Dermis microvascular lymphatic vessel endothelial cell (primary cell): ENCODE data around the gene ECHDC1. TPM values are rescaled to one million over a fixed set of nuclear protein-coding genes. Genes with fewer than 3 reads are reported as not detected.

Source experiments
- total RNA-seq: library from RNA; depleted of rRNA; stranded (reverse); fragments of >200 nt; gene quantifications from 2 replicates; pipeline ENCODE4 v1.2.1, GENCODE V29; 2014

The ECHDC1 gene
- total RNA-seq, 1 donor from 2014 or later = 39.3 TPM

Other genes with a start within 250 kb of the ECHDC1 start
- not detected in 2 replicates for gene RSPO3, start 224.9 kb downstream of the ECHDC1 start, total RNA-seq
- gene RNF146, start 76.7 kb downstream of the ECHDC1 start, total RNA-seq = 26.2 and 39.7 TPM in 2 replicates
- not detected in 2 replicates for gene KIAA0408, start 115.8 kb upstream of the ECHDC1 start, total RNA-seq
- 0.13 and 0.26 TPM in 2 replicates for gene C6orf58, start 233.6 kb upstream of the ECHDC1 start, total RNA-seq